GM12878 (cell line): ENCODE results near the gene SHC2. TPM values are rescaled to one million over a fixed set of nuclear protein-coding genes. Genes with fewer than 3 reads are reported as not detected.

Experiments used
- ATAC-seq: fragments of 200-7000 bp; cut with Tn5 transposase; 3 replicates; pipeline ENCODE4 v1.9.1; 2020; ENCODE audit warnings: mild to moderate bottlenecking, moderate library complexity
- BruUV-seq: library from RNA; stranded (reverse); fragments of 400-500 nt; replicated peaks from 2 replicates; lab custom pipeline; 2021; lab: Mats Ljungman, UMichigan
- CTCF ChIA-PET: fragments of 300-600 bp; sonication (Branson Sonifier 250); formaldehyde crosslinking; extraction: SDS; loops from one replicate; lab custom pipeline; 2021; ENCODE audit warnings: inconsistent platforms; lab: Yijun Ruan, JAX
- POLR2A ChIA-PET: fragments of 350-600 bp; formaldehyde crosslinking; extraction: SDS; loops from one replicate; lab custom pipeline; 2021; ENCODE audit warnings: inconsistent platforms; lab: Charles Lee
- RAD21 ChIA-PET: fragments of 300-600 bp; sonication (Branson Sonifier 250); formaldehyde crosslinking; loops from one replicate; lab custom pipeline; 2023; ENCODE audit warnings: antibody characterized with exemption; ENCODE audit not compliant: unreplicated experiment; lab: Charles Lee
- SMC1A ChIA-PET: fragments of 300-600 bp; sonication (Branson Sonifier 250); formaldehyde crosslinking; loops from one replicate; lab custom pipeline; 2023; ENCODE audit not compliant: unreplicated experiment, uncharacterized antibody; lab: Charles Lee
- DNase-seq: peaks from one replicate; pipeline ENCODE4 v3.0.0-alpha.2; 2011; ENCODE audit warnings: low read depth, low spot score
- FAIRE-seq: peaks from 3 replicates; lab custom pipeline; 2011; peaks lifted over from hg19 to GRCh38; lab: Jason Lieb, UNC
- H2AFZ ChIP-seq: 2 replicates; pipeline ENCODE4 v1.6.0; 2011; ENCODE audit warnings: low read depth, low read length, control low read depth; ENCODE audit not compliant: control insufficient read depth
- H3K27ac ChIP-seq: 2 replicates; pipeline ENCODE4 v1.5.1; 2011; ENCODE audit warnings: control low read depth; ENCODE audit not compliant: control insufficient read depth, insufficient read depth
- H3K27me3 ChIP-seq, 2 experiments: replicated peaks in 1 of 2; 2 replicates each; pipeline versions ENCODE4 v1.6.0 to v1.6.1; 2011; ENCODE audit warnings: low read length in 1 of 2; ENCODE audit not compliant: control insufficient read depth in 2 of 2, insufficient read depth in 2 of 2
- H3K36me3 ChIP-seq, 2 experiments: 2 replicates each; pipeline ENCODE4 v1.5.1; 2011; ENCODE audit warnings: low read length in 1 of 2; ENCODE audit not compliant: control insufficient read depth in 2 of 2, insufficient read depth in 2 of 2
- H3K4me1 ChIP-seq: 2 replicates; pipeline ENCODE4 v1.6.1; 2011; ENCODE audit warnings: mild to moderate bottlenecking, low read length, moderate library complexity, mixed read lengths; ENCODE audit not compliant: control insufficient read depth, insufficient read depth
- H3K4me2 ChIP-seq: 2 replicates; pipeline ENCODE4 v1.6.0; 2011; ENCODE audit warnings: control low read depth; ENCODE audit not compliant: control insufficient read depth, insufficient read depth
- H3K4me3 ChIP-seq: fragments of 200-600 bp; sonication (generic); 2 replicates; pipeline ENCODE4 v1.5.1; 2016
- H3K79me2 ChIP-seq: 2 replicates; pipeline ENCODE4 v1.6.0; 2011; ENCODE audit warnings: low read length; ENCODE audit not compliant: control insufficient read depth, insufficient read depth
- H3K9ac ChIP-seq: 2 replicates; pipeline ENCODE4 v1.8.0; 2011; ENCODE audit warnings: low read length, control low read depth, mixed read lengths; ENCODE audit not compliant: control insufficient read depth, insufficient read depth
- H3K9me3 ChIP-seq: replicated peaks from 3 replicates; pipeline ENCODE4 v1.5.1; 2011; ENCODE audit warnings: mild to moderate bottlenecking, low read length; ENCODE audit not compliant: control insufficient read depth, insufficient read depth
- H4K20me1 ChIP-seq: 2 replicates; pipeline ENCODE4 v1.6.0; 2011; ENCODE audit not compliant: control insufficient read depth, insufficient read depth
- BHLHE40 ChIP-seq, 2 experiments: fragments of 450-650 bp in 1 of 2; IDR thresholded peaks; 2 replicates each; pipeline ENCODE4 v1.6.1; 2011 to 2017; ENCODE audit warnings: low read depth in 2 of 2, borderline replicate concordance in 1 of 2, improper control_type of control experiment in 1 of 2, low read length in 1 of 2, mild to moderate bottlenecking in 1 of 2
- KDM1A ChIP-seq: fragments of 200-600 bp; sonication (generic); IDR thresholded peaks from 2 replicates; pipeline ENCODE4 v1.6.1; 2016; ENCODE audit warnings: borderline replicate concordance
- MEF2B ChIP-seq: fragments of 450-650 bp; IDR thresholded peaks from 2 replicates; pipeline ENCODE4 v1.6.1; 2018; ENCODE audit warnings: mild to moderate bottlenecking, moderate library complexity; ENCODE audit not compliant: partially characterized antibody, poor library complexity, severe bottlenecking
- NR2C2 ChIP-seq: IDR thresholded peaks from 2 replicates; pipeline ENCODE4 v1.6.1; 2011; ENCODE audit warnings: borderline replicate concordance, low read depth; ENCODE audit not compliant: control insufficient read depth, insufficient read length
- RUNX3 ChIP-seq: IDR thresholded peaks from 2 replicates; pipeline ENCODE4 v1.6.1; 2012; ENCODE audit warnings: low read length, inconsistent platforms
- WGBS: methylation state at CpG from one replicate; pipeline ENCODE4 v1.1.6; 2016; ENCODE audit warnings: low lambda C conversion rate; ENCODE audit not compliant: insufficient replicate concordance, insufficient coverage; ENCODE audit errors: missing lambda C conversion rate; 5-methylcytosine and 5-hydroxymethylcytosine counted together
- in situ Hi-C: fragments of 300-500 bp; cut with MboI; formaldehyde crosslinking; loops from 9 replicates; pipeline ENCODE4 v1.14.3; 2018; ENCODE audit warnings: mixed read lengths
- intact Hi-C: fragments of 100-400 bp; cut with micrococcal nuclease; formaldehyde crosslinking; loops from one replicate; pipeline ENCODE4 v1.14.2; 2022; ENCODE audit not compliant: unreplicated experiment
- polyA plus RNA-seq, 11 experiments: library from polyadenylated mRNA; depleted of rRNA in 4 of 11; unstranded in 6 of 11; stranded (reverse) in 5 of 11; fragments of >200 nt; fragmentation: Nextera tagmentation in 4 of 11; fragmentation: Illumina TruSeq in 1 of 11; extraction: Ambion mirVana in 4 of 11; extraction: Trizol in 1 of 11; gene quantifications; 1 replicate in 1 of 11; 2 replicates in 10 of 11; pipeline versions ENCODE4 v1.2.1 to v1.2.3, GENCODE V29; 2011 to 2016; ENCODE audit warnings: inconsistent platforms in 2 of 11, missing spikeins in 2 of 11, low read depth in 1 of 11
- total RNA-seq, 4 experiments: library from RNA; depleted of rRNA in 3 of 4; stranded (reverse); fragments of >200 nt in 3 of 4; fragmentation: Illumina TruSeq in 1 of 4; extraction: Trizol in 1 of 4; gene quantifications; 2 replicates each; pipeline versions ENCODE4 v1.2.1 to v1.2.3, GENCODE V29; 2013 to 2021

Gene SHC2
- total and polyA plus RNA-seq, 10 of the 15 experiments (the other 5 are each of a cell fraction or from before 2014, with no cell fraction given): 0.08 TPM; not detected in 9

GRCh38 chr19:497869-498510 lies 37.2 kb upstream of the SHC2 start:
- BruUV-seq: no TSS peak
- RAD21 ChIA-PET: no interaction called here
- Histone ChIP-seq H3K9ac (no peak overlapping the region), H3K27me3 (no peaks in the 10 kb centered on the region; a peak in 1 of 4 replicates), H3K4me2 (no peak overlapping the region), H3K79me2 (no peaks in the 10 kb centered on the region), H3K36me3 (no peaks in the 10 kb centered on the region), H3K4me3 (no peak overlapping the region), H3K27ac (no peak overlapping the region), H3K4me1 (no peaks in the 10 kb centered on the region), H4K20me1 (no peaks in the 10 kb centered on the region), H2AFZ (no peak overlapping the region), H3K9me3 (no peaks in the 10 kb centered on the region; the same call in 2 of the 3 replicates)
- POLR2A ChIA-PET: no interaction called here
- SMC1A ChIA-PET: no interaction called here
- intact Hi-C loops (no loop called here), in situ Hi-C loops (no loop called here)
- 10% methylated on average over 32 of the region's 50 CpGs for WGBS
- CTCF ChIA-PET: interaction anchor here (0.7 to 1.0 kb wide), 2 partner anchors 8 to 13 kb away, joined by 3 to 5 read pairs; no protein-coding TSS in a partner anchor
- DNase-seq (no peak), ATAC-seq (peak; percentile 52), FAIRE-seq (no peak)
- TF ChIP-seq BHLHE40 (IDR thresholded peaks at IDR 0.05; ENCODE audit: borderline replicate concordance in 1 of 2, low read depth in 2 of 2, low read length in 1 of 2) (0 out of 4 replicates have a peak, but pooled peaks of 1 of the 2 experiments have one; percentile 11), MEF2B (no peak)

GRCh38 chr19:497491-497868 lies 36.6 kb upstream of the SHC2 start:
- H3K4me1 ChIP-seq: no peaks in the 10 kb centered on the region
- FAIRE-seq (no peak), DNase-seq (no peak), ATAC-seq (no peak; the same call in 2 of the 3 replicates)
- BruUV-seq: no TSS peak
- no peaks in the 10 kb centered on the region for H3K36me3 ChIP-seq
- 1% methylated on average over 14 of the region's 36 CpGs for WGBS
- H3K4me2 ChIP-seq: no peak overlapping the region
- ChIA-PET RAD21 (no interaction called here), POLR2A (no interaction called here), SMC1A (no interaction called here), CTCF (interaction anchor here (0.7 to 1.0 kb wide), 2 partner anchors 9 to 14 kb away, joined by 3 to 5 read pairs; no protein-coding TSS in a partner anchor)
- intact Hi-C loops: no loop called here
- no peaks in the 10 kb centered on the region; the same call in 2 of the 3 replicates for H3K9me3 ChIP-seq
- H3K27ac ChIP-seq: no peak overlapping the region
- H3K4me3 ChIP-seq: no peak overlapping the region
- no peak overlapping the region for H3K9ac ChIP-seq
- no peaks in the 10 kb centered on the region for H3K79me2 ChIP-seq
- no peak overlapping the region for H2AFZ ChIP-seq
- H3K27me3 ChIP-seq: no peaks in the 10 kb centered on the region; a peak in 1 of 4 replicates
- in situ Hi-C loops: no loop called here
- no peaks in the 10 kb centered on the region for H4K20me1 ChIP-seq
- TF ChIP-seq KDM1A: no peak
- TF ChIP-seq RUNX3: no peak
- TF ChIP-seq NR2C2: no peak
